ENCODE measurements around the gene CAPN13.

Gene CAPN13

GRCh38 chr2:30678410-30679137 is 128.7 kb downstream of the CAPN13 start:
- no peak for DNase-seq

DNA sequence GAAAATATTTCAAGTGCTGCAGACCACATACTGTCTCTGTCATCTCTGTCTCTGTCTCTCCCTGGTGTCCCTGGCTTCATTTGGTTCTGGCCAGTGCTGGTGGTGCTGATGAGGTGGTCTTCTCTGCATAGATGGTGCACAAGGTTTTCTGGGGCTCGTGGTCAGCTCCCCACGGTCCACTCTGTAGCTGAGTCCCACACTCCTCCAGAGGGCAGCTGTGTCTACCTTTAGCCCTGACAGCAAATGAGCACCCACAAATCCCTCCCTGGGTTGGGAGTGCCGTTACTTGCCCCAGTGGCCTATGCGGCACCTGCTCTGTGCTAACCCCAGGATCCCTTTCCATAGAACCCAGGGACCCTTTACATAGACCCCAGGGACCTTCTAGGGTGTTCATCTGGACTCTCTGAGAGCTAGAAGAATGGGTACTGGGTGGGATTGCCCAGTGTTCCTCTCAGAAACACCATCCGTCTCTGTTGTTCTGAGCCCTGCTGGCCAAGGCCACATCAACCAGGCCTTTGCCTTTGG is 129.3 kb downstream of the CAPN13 start:
- no peak for DNase-seq

GRCh38 chr2:30677231-30677630 is 130.0 kb downstream of the CAPN13 start:
- DNase-seq, result no peak

GRCh38 chr2:30675758-30676157 is 131.5 kb downstream of the CAPN13 start:
- no peak for DNase-seq

DNA sequence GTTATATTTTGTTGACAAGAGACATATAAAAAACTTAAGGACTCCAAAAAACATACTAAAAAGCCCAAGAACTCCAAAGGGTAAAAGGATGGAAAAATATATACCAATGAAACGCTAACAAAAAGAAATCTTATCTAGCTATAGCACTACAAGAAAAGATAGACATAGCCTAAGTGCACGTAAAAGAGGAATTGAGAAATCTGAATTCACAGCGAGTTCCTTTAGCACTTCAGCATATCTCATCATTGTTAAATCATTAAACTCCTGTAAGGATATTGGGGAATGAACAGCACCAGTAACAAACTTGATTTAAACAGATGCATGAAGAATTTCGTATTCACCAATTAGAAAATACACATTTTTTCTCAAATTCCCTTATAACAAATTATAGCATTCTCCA is 134.1 kb downstream of the CAPN13 start:
- DNase-seq, result no peak
